ENCODE data around the gene KIAA1958. TPM values are rescaled to one million over a fixed set of nuclear protein-coding genes. Genes with fewer than 3 reads are reported as not detected.

KIAA1958 gene
- total and polyA plus RNA-seq, 2 of the 8 experiments (the other 6 are each of a cell fraction or from before 2014, with no cell fraction given), result 11.4 to 43.8 TPM

- no peak for TF ChIP-seq CBX5 (IDR thresholded peaks at IDR 0.05; ENCODE audit: low read depth, low read length)
- no peak for TF ChIP-seq RAD21 (IDR thresholded peaks at IDR 0.05 in 1 of 2, conservative IDR thresholded peaks at IDR 0.05 in 1 of 2; ENCODE audit: low read depth in 2 of 2, low read length in 2 of 2)
- TF ChIP-seq KDM1A (IDR thresholded peaks at IDR 0.05; ENCODE audit: borderline replicate concordance, low read length), result no peak
- TF ChIP-seq CBX8 (IDR thresholded peaks at IDR 0.05; ENCODE audit: borderline replicate concordance, low read depth, low read length), result no peak
- TF ChIP-seq GABPA (IDR thresholded peaks at IDR 0.05; ENCODE audit: borderline replicate concordance, insufficient read depth, low read length), result no peak
- TF ChIP-seq KDM4A (IDR thresholded peaks at IDR 0.05; ENCODE audit: low read depth, low read length, severe bottlenecking), result no peak
- TF ChIP-seq POU5F1 (IDR thresholded peaks at IDR 0.05; ENCODE audit: low read depth, low read length), result no peak
These were observed 73.2 kb downstream of the KIAA1958 start (continued) for GRCh38 chr9:112559629-112560413.

Measured in H1 (cell line).